ENCODE measurements around the gene NKAP.
"Not testable (repeated sequence)": the region's sequence is repeated elsewhere in the genome, so short reads cannot be mapped to it uniquely, and the experiment has no call there.

NKAP gene

GRCh38 chrX:119935215-119935874 is 8.2 kb downstream of the NKAP start:
- DNase-seq, result no peak

- DNase-seq, result not testable (repeated sequence)
Measured at GRCh38 chrX:119922391-119922790, 21.2 kb downstream of the NKAP start.

GRCh38 chrX:119919835-119920585 is 23.5 kb downstream of the NKAP start:
- DNase-seq, result no peak

- no peak for DNase-seq
Measured at GRCh38 chrX:119917877-119918276, 25.7 kb downstream of the NKAP start.

GRCh38 chrX:119916310-119916709 is 27.2 kb downstream of the NKAP start:
- DNase-seq, result no peak

GRCh38 chrX:119900976-119901375 is 42.6 kb downstream of the NKAP start:
- DNase-seq, result no peak

- no peak for DNase-seq
Measured at GRCh38 chrX:119899125-119899524, 44.4 kb downstream of the NKAP start.

- DNase-seq, result no peak
Measured at GRCh38 chrX:119895843-119896326, 47.7 kb downstream of the NKAP start, which contains the start of gene AKAP14. Gene AKAP14 (plus strand): TSS chrX:119895893. CDS start chrX:119903224, 7,331 bp downstream.

GRCh38 chrX:119891961-119892692 is 51.4 kb downstream of the NKAP start:
- DNase-seq, result not testable (repeated sequence)

- DNase-seq, result not testable (repeated sequence)
Measured at GRCh38 chrX:119890626-119891025, 52.9 kb downstream of the NKAP start.

- peak; percentile 79 for DNase-seq
Measured at GRCh38 chrX:119887721-119888425, 55.7 kb downstream of the NKAP start.

GRCh38 chrX:119885554-119886428 is 57.8 kb downstream of the NKAP start:
- no peak for DNase-seq

- DNase-seq, result no peak
Measured at GRCh38 chrX:119880552-119881437, 62.8 kb downstream of the NKAP start.

- no peak for DNase-seq
Measured at GRCh38 chrX:119880076-119880475, 63.5 kb downstream of the NKAP start.

GRCh38 chrX:119878740-119879139 is 64.8 kb downstream of the NKAP start:
- no peak for DNase-seq

- DNase-seq, result peak; percentile 65
Measured at GRCh38 chrX:119871599-119872395, 71.8 kb downstream of the NKAP start, which contains the start of the genes NDUFA1 and RNF113A. Gene NDUFA1 (plus strand): TSS chrX:119871832. CDS start chrX:119871912, 80 bp downstream. Gene RNF113A (minus strand): TSS chrX:119871733. CDS start chrX:119871613, 120 bp downstream.

GRCh38 chrX:119871245-119871598 is 72.3 kb downstream of the NKAP start:
- DNase-seq, result peak; percentile 36
